ENCODE results near the gene GMIP.
"Not testable (repeated sequence)": the region's sequence is repeated elsewhere in the genome, so short reads cannot be mapped to it uniquely, and the experiment has no call there.

GMIP gene

GRCh38 chr19:19643158-19644053 is at the start of gene GMIP:
Gene GMIP (minus strand): TSS chr19:19643657. CDS start chr19:19643529, 128 bp downstream.
- peak; percentile 94 for DNase-seq (ENCODE audit: low spot score)

DNA sequence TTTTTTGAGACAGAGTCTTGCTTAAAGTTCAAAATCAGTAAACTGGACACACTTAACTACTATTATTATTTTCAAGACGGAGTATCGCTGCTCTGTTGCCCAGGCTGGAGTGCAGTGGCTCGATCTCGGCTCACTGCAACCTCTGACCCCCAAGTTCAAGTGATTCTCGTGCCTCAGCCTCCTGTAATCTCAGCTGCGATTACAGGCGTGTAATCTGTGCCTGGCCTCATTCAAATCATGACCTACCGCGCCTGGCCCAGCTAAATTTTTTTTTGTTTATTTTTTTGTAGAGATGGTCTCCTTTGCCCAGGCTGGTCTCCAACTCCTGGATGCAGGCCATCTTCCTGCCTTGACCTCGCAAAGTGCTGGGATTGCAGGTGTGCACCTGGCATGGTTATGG is 48.2 kb upstream of the GMIP start:
- DNase-seq (ENCODE audit: low spot score) = no peak

DNA sequence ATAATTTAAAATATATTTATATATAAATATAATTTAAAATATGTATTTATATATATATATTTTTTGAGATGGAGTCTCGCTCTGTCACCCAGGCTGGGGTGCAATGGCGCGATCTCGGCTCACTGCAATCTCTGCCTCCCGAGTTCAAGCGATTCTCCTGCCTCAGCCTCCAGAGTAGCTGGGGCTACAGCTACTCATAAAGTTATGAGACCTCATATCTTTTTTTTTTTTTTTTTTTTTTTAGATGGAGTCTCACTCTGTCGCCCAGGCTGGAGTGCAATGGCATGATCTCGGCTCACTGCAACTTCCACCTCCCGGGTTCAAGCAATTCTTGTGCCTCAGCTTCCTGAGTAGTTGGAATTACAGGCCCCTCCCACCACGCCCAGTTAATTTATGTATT is 45.6 kb upstream of the GMIP start:
- DNase-seq (ENCODE audit: low spot score) = not testable (repeated sequence)

GRCh38 chr19:19687090-19687489 is 43.6 kb upstream of the GMIP start:
- DNase-seq (ENCODE audit: low spot score) = no peak

DNA sequence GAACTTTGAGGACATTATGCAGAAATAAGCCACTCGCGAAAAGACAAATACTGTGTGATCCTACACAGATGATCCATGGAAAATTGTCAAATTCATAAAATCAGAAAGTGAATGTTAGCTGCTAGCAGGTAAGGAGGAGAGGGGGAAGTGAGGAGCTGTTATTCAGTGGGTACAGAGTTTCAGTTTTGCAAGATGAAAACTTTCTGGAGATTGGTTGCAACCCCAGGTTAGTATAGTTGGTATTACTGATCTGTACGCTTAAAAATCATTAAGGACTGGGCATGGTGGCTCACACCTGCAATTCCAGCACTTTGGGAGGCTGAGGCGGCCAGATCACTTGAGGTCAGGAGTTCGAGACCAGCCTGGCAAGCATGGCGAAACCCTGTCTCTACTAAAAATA is 43.1 kb upstream of the GMIP start:
- no peak for DNase-seq (ENCODE audit: low spot score)

DNA sequence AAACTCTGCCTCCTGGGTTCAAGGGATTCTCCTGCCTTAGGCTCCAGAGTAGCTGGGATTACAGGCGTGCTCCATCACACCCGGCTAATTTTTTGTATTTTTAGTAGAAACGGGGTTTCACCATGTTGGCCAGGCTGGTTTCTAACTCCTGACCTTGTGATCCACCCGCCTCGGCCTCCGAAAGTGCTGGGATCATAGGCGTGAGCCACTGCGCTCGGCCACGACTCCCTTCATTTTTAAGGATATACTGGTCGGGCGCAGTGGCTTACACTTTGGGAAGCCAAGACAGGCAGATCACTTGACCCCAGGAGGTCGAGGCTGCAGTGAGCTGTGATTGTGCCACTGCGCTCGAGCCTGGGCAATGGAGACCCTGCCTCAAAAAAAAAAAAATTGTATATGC is 42.7 kb upstream of the GMIP start:
- not testable (repeated sequence) for DNase-seq (ENCODE audit: low spot score)

DNA sequence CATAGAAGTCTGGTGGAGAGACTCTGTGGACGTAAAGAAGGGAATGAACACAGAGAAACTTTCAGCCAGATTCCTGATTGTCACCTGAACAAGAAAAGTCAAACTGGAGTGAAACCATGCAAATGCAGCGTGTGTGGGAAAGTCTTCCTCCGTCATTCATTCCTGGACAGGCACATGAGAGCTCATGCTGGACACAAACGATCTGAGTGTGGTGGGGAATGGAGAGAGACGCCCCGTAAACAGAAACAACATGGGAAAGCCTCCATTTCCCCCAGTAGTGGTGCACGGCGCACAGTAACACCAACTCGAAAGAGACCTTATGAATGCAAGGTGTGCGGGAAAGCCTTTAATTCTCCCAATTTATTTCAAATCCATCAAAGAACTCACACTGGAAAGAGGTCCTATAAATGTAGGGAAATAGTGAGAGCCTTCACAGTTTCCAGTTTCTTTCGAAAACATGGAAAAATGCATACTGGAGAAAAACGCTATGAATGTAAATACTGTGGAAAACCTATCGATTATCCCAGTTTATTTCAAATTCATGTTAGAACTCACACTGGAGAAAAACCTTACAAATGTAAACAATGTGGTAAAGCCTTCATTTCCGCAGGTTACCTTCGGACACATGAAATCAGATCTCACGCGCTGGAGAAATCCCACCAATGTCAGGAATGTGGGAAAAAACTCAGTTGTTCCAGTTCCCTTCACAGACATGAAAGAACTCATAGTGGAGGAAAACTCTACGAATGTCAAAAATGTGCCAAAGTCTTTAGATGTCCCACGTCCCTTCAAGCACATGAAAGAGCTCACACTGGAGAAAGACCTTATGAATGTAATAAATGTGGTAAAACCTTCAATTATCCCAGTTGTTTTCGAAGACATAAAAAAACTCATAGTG is 36.0 kb upstream of the GMIP start:
- DNase-seq (ENCODE audit: low spot score) = no peak

DNA sequence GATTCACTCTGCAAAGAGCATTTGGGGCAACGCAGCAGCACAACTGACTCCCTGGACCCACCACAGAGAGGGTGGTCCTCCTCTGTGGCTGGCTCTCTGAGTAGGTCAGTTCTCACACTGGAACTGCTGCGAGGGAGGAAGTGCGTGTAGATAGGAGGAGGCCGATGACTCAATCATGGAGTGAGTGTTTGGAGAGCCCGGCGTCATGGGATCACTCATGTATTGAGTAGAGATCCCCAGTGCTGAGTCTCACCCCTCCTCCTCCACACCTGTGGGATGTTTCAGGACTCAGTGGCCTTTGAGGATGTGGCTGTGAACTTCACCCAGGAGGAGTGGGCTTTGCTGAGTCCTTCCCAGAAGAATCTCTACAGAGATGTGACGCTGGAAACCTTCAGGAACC is 34.1 kb upstream of the GMIP start:
- no peak for DNase-seq (ENCODE audit: low spot score)

- no peak for DNase-seq (ENCODE audit: low spot score)
These were observed 30.9 kb upstream of the GMIP start for GRCh38 chr19:19674315-19674714.

- no peak for DNase-seq (ENCODE audit: low spot score)
These were observed 29.4 kb upstream of the GMIP start for GRCh38 chr19:19672816-19673215.

DNA sequence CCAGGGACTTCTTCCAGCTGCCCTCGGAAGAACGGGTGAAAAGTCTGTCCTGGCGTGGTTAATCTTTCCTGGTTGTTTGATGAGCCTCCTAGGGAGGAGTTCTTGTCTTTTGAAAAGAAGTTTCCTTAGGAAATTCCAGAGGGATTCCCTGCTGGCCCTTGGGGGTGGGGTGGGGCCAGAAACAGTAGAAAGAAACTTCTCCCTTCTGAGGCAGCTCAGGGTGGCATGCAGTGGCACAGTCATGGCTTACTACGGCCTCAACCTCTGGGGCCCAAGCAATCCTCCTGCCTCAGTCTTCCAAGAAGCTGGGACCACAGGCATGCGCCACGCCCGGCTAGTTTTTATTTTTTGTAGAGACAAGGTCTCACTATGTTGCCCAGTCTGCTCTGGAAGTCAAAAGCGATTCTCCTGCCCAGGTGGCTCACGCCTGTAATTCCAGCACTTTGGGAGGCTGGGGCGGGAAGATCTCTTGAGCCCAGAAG is 26.7 kb upstream of the GMIP start:
- DNase-seq (ENCODE audit: low spot score) = peak; percentile 5

DNA sequence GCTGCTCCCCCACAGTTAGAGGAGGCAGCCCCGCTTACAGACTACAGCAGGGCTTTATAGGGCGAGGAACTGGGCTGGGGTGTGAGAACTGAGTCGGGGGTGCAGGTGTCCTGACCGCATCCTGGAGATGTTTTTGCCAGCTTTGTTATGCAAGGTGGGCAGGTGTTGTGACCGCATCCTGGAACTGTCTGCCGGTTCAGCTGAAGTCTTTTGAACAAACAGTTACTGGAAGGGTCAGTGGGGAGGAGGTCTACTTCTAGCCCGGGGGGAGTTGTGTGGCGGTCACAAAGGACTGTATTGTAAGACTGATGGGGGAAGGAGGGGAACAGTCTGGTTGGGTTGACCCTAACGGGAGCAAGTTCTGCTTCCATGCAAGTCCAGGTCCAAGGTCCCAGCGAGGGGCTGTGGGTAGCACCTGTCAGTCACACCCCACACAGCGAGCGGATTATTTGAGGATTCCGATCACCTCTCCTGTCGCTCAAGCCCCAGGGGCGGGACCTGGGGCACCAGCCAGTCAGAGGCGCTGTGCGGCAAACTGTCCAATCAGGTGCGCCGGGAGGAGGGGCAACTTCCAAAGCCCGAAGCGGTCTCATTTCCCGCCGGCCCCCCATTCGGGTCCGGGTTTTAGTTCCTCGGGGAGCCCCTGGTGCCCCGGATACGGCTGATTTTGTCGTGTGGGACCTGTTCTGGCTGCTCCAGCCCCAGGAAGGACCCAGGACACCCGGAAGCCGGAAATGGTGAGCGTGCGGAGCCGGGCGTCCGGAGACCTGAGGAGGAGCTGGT is 25.0 kb upstream of the GMIP start, which contains the start of gene ZNF101:
TSS of gene ZNF101 (plus strand) at position 610 of the 783 bp plus-strand sequence. CDS start at position 735, 125 bp downstream.
- peak; percentile 95 for DNase-seq (ENCODE audit: low spot score)

DNA sequence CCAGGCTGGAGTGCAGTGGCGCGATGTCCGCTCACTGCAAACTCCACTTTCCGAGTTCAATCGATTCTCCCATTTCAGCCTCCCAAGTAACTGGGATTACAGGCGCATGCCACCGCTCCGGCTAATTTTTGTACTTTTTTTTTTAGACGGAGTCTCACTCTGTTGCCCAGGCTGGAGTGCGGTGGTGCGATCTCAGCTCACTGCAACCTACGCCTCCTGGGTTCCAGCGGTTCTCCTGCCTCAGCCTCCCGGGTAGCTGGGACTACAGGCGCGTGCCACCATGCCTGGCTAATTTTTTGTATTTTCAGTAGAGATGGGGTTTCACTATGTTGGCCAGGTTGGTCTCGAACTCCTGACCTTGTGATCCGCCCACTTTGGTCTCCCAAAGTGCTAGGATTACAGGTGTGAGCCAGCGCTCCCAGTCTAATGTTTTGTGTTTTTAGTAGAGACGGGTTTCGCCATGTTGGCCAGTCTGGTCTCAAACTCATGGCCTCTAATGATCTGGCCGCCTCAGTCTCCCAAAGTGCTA is 22.0 kb upstream of the GMIP start:
- DNase-seq (ENCODE audit: low spot score) = not testable (repeated sequence)

- DNase-seq (ENCODE audit: low spot score) = peak; percentile 96
These were observed 20.0 kb upstream of the GMIP start, which contains the start of gene ATP13A1 for GRCh38 chr19:19663256-19664120. Gene ATP13A1 (minus strand): TSS chr19:19663676. CDS start chr19:19663666, 10 bp downstream.

DNA sequence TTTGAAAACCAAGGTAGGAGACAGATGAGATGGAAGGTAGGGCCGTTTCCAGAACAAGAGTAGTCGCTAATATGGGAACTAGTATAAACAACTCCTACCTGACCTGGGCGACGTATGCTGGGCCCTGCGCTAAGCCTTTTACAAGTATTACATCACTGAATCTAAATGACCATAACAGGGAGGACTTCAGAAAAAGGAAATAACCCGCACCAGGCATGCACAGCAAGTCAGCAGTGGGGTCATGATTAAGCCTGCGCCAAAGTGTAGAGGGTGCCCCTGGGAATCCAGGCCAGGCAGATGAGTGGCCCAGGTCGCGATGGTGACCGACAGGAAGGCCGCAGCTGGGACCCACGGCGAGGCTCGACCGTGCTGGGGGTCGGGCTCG is 19.4 kb upstream of the GMIP start:
- peak; percentile 1 for DNase-seq (ENCODE audit: low spot score)

DNA sequence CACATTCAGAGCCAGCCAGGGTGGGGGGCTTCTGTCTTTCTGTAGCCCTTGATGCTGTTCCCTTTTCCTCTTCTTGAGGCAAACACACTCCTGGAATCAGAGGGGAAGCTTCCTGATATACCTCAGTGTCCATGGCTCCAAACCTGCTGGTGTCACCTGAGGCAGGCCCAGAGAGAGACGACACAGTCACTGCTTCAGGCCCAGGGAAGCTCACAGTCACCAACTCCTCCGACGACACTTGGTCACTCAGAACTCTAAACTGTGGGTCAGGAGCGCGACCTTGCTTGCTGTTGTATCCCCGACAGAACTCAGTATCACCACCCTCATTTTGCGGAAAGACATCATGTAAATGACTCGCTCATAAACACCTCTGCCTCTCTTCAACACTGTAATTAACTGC is 18.9 kb upstream of the GMIP start:
- DNase-seq (ENCODE audit: low spot score) = no peak

GRCh38 chr19:19661675-19662251 is 18.3 kb upstream of the GMIP start:
- DNase-seq (ENCODE audit: low spot score) = peak; percentile 3

GRCh38 chr19:19661141-19661674 is 17.8 kb upstream of the GMIP start:
- DNase-seq (ENCODE audit: low spot score) = no peak

DNA sequence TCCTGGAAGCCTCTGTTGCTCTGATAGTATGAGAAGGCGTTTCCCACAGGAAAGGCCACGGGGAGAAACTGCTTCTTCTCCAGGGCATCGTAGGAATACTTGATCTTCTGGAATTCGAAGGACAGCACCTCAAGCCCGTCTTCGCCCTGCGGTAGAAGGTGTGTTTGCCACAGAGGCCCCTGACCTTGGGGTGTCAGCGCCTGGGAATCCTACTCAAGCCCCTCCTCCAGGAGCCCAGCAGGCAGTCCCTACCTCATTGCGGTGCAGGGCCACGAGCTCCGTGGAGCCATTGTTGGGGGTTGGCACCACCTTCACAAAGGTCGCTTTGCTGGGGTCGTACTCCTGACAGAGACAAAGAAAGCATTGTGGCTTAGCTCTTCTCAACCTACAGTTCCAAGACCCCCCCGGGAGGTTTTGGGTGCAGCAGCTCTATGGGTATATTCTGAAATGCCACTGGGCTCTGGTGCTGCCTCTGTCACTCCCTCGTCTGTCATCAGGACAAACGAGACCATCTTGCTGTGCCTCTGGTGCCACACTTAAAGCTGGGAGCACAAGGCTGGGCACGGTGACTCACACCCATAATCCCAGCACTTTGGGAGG is 16.3 kb upstream of the GMIP start:
- no peak for DNase-seq (ENCODE audit: low spot score)

Data from GM03348 (cell line).